CD4-positive, alpha-beta memory T cell (primary cell): ENCODE results near the gene FXR1. TPM values are rescaled to one million over a fixed set of nuclear protein-coding genes. Genes with fewer than 3 reads are reported as not detected.

Experiments used
- CTCF ChIA-PET: fragments of 350-600 bp; sonication (Branson Sonifier 250); formaldehyde crosslinking; loops from one replicate; lab custom pipeline; 2021; ENCODE audit warnings: inconsistent platforms; ENCODE audit not compliant: partially characterized antibody; lab: Charles Lee
- POLR2A ChIA-PET: fragments of 350-600 bp; sonication (Branson Sonifier 250); formaldehyde crosslinking; loops from one replicate; lab custom pipeline; 2021; ENCODE audit not compliant: partially characterized antibody; lab: Charles Lee
- DNase-seq, 5 donors: peaks; one replicate each; pipeline versions ENCODE4 v3.0.0 to v3.0.0-alpha.2; 2020 to 2022; ENCODE audit warnings: mixed read lengths in 1 of 5
- H3K27ac ChIP-seq: one replicate; pipeline ENCODE4 v1.7.0; 2013; ENCODE audit warnings: low read depth, low read length
- H3K27me3 ChIP-seq: 2 replicates; pipeline ENCODE4 v1.7.0; 2013; ENCODE audit warnings: mild to moderate bottlenecking, low read length, moderate library complexity; ENCODE audit not compliant: insufficient read depth
- H3K36me3 ChIP-seq: 2 replicates; pipeline ENCODE4 v1.7.0; 2013; ENCODE audit warnings: mild to moderate bottlenecking, low read length, moderate library complexity; ENCODE audit not compliant: insufficient read depth
- H3K4me1 ChIP-seq: 2 replicates; pipeline ENCODE4 v1.7.0; 2013; ENCODE audit warnings: mild to moderate bottlenecking, low read length, moderate library complexity; ENCODE audit not compliant: insufficient read depth
- H3K4me3 ChIP-seq, 2 donors: one replicate each; pipeline ENCODE4 v1.7.0; 2013; ENCODE audit warnings: low read length in 2 of 2, mild to moderate bottlenecking in 1 of 2
- H3K9me3 ChIP-seq, 2 donors: one replicate each; pipeline ENCODE4 v1.7.0; 2013; ENCODE audit warnings: low read length in 2 of 2, control low read depth in 1 of 2; ENCODE audit not compliant: control insufficient read depth in 1 of 2
- H3K27ac Mint-ChIP-seq, 7 donors: one replicate each; pipeline ENCODE4 v1.8.0; 2020 to 2021; ENCODE audit warnings: mixed read lengths in 7 of 7, mild to moderate bottlenecking in 6 of 7, inconsistent platforms in 3 of 7, moderate library complexity in 3 of 7
- H3K27me3 Mint-ChIP-seq, 2 donors: one replicate each; pipeline ENCODE4 v1.8.0; 2020 to 2021; ENCODE audit warnings: mixed read lengths in 2 of 2
- H3K36me3 Mint-ChIP-seq, 2 donors: one replicate each; pipeline ENCODE4 v1.8.0; 2020 to 2021; ENCODE audit warnings: mixed read lengths in 2 of 2, inconsistent platforms in 1 of 2, mild to moderate bottlenecking in 1 of 2
- H3K4me1 Mint-ChIP-seq, 4 donors: one replicate each; pipeline ENCODE4 v1.8.0; 2020 to 2021; ENCODE audit warnings: mixed read lengths in 4 of 4, mild to moderate bottlenecking in 1 of 4
- H3K4me3 Mint-ChIP-seq, 8 donors: one replicate each; pipeline ENCODE4 v1.8.0; 2020 to 2021; ENCODE audit warnings: mixed read lengths in 8 of 8, mild to moderate bottlenecking in 7 of 8, moderate library complexity in 6 of 8, inconsistent platforms in 3 of 8
- H3K9me3 Mint-ChIP-seq, 8 donors: one replicate each; pipeline ENCODE4 v1.8.0; 2020 to 2021; ENCODE audit warnings: mixed read lengths in 8 of 8, mild to moderate bottlenecking in 5 of 8, inconsistent platforms in 3 of 8, moderate library complexity in 1 of 8
- intact Hi-C: fragments of 100-400 bp; cut with micrococcal nuclease; formaldehyde crosslinking; loops from one replicate; pipeline ENCODE4 v1.15.1; 2023
- polyA plus RNA-seq, 2 donors: library from polyadenylated mRNA; unstranded; fragments of 300-500 nt; fragmentation: Illumina TruSeq; gene quantifications; one replicate each; pipeline ENCODE4 v1.2.3, GENCODE V29; 2021
- total RNA-seq, 2 experiments: library from RNA; stranded (reverse); gene quantifications; one replicate each; pipeline ENCODE4 v1.2.3, GENCODE V29; 2021

The FXR1 gene
- total and polyA plus RNA-seq, 4 experiments from 2014 or later, result 44.9 to 131 (median 91.6) TPM

DNA sequence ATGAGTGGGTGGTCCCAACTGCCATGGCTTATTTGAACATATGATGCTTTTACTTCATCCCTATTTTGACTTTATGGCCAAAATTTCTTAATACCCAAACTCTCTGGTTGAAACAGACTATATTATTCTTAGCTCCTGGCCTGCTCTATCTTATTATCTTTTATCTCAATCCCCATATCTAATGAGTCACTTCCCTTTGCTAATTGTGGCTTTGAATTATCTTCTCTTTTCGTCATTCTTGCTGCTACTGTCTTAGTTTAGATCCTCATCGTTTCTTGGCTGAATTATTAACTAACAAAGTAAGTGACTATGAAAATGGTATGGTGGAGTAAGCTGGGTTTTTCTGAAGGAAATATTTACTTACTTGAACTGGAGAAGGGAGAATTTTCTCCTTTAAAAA lies 105.2 kb downstream of the FXR1 start:
- peaks cover 0 to 5% (median under 1%) of the 10 kb centered on the region in 8 donors for H3K9me3 Mint-ChIP-seq
- no peaks in the 10 kb centered on the region for H3K27me3 ChIP-seq

DNA sequence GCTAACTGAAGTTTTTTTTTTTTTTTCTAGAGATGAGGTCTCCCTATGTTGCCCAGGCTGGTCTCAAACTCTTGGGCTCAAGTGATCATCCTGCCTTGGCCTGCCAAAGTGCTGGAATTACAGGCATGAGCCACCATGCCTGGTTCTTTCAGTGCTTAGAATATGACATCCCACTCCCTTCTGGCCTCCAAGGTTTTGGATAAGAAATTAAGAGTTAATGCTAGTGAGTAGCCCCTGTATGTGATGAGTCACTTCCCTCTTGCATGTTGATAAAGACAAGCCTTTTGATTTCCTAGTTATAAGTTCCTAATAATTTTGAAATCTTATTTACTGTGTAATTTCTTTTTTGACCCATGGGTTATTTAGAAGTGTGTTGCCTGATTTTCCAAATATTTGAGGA lies 112.7 kb downstream of the FXR1 start:
- Histone ChIP-seq H3K9me3 (peaks cover 0 to 3% of the 10 kb centered on the region in 2 donors), H3K4me1 (no peaks in the 10 kb centered on the region), H3K36me3 (no peaks in the 10 kb centered on the region), H3K4me3 (no peak overlapping the region), H3K27me3 (no peaks in the 10 kb centered on the region), H3K27ac (no peak overlapping the region)
- Mint-ChIP-seq H3K4me1 (no peaks in the 10 kb centered on the region), H3K4me3 (no peak overlapping the region), H3K27ac (no peak overlapping the region), H3K36me3 (peaks cover 1 to 5% of the 10 kb centered on the region in 2 donors), H3K27me3 (no peaks in the 10 kb centered on the region), H3K9me3 (peaks cover 0 to 35% (median 20%) of the 10 kb centered on the region in 8 donors)
- POLR2A ChIA-PET, result no interaction called here
- no peak for DNase-seq
- intact Hi-C loops, result no loop called here
- CTCF ChIA-PET, result no interaction called here

More for the DNA sequence above, 105.2 kb downstream of the FXR1 start:
- Mint-ChIP-seq H3K27ac (no peak overlapping the region), H3K27me3 (peaks cover 5 to 10% of the 10 kb centered on the region in 2 donors), H3K4me1 (peaks cover 0 to 4% (median under 1%) of the 10 kb centered on the region in 4 donors), H3K4me3 (no peak overlapping the region), H3K36me3 (peaks cover 0 to 6% of the 10 kb centered on the region in 2 donors)
- intact Hi-C loops, result no loop called here
- no peak for DNase-seq
- POLR2A ChIA-PET, result no interaction called here
- H3K36me3 ChIP-seq, result no peaks in the 10 kb centered on the region
- no peaks in the 10 kb centered on the region for H3K9me3 ChIP-seq
- H3K4me1 ChIP-seq, result no peaks in the 10 kb centered on the region
- no peak overlapping the region for H3K27ac ChIP-seq
- CTCF ChIA-PET, result no interaction called here
- H3K4me3 ChIP-seq, result no peak overlapping the region

DNA sequence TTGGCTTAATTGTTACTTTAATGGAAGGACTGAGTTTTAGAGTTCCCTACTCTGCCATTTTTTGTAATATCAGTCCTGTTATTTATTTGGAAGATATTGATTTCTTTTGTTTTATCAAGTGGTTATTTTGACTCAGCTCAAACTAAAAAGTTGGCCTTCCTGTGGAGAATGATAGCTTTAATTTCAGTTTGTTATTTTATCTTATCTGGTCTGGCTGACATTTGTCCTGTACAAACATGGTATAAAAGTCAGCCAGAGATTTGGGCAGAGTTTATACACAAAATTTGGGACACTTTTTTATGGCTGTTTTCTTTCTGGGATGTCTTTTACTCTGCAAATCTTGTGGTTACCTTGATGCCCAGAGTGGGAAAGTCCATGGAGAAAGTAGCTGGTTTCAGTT lies 118.5 kb downstream of the FXR1 start:
- Mint-ChIP-seq H3K4me3 (no peak overlapping the region), H3K9me3 (peaks cover 0 to 16% (median 10%) of the 10 kb centered on the region in 8 donors), H3K27ac (no peak overlapping the region), H3K36me3 (peaks cover 1 to 5% of the 10 kb centered on the region in 2 donors), H3K27me3 (no peaks in the 10 kb centered on the region), H3K4me1 (no peaks in the 10 kb centered on the region)
- intact Hi-C loops, result no loop called here
- POLR2A ChIA-PET, result no interaction called here
- CTCF ChIA-PET, result no interaction called here
- Histone ChIP-seq H3K4me1 (no peaks in the 10 kb centered on the region), H3K9me3 (no peaks in the 10 kb centered on the region), H3K27me3 (no peaks in the 10 kb centered on the region), H3K27ac (no peak overlapping the region), H3K36me3 (no peaks in the 10 kb centered on the region), H3K4me3 (no peak overlapping the region)
- no peak for DNase-seq

Other genes starting within 250 kb of the FXR1 start
- gene CCDC39, start 233.2 kb upstream of the FXR1 start, total RNA-seq, result under 1 TPM in 1 of 2 experiments, not detected in 1; 0.29 TPM
- gene CCDC39, start 233.2 kb upstream of the FXR1 start, polyA plus RNA-seq, result not detected
- gene DNAJC19, start 77.1 kb downstream of the FXR1 start, total RNA-seq, result 10 to 100 TPM; 59.7 to 60.1 TPM
- 10 to 100 TPM; 94.1 to 96.8 TPM for gene DNAJC19, start 77.1 kb downstream of the FXR1 start, polyA plus RNA-seq